HEK293 (cell line): ENCODE results near the gene AP5S1.

Experiments
- FEZF1 ChIP-seq: fragments of 450-650 bp; formaldehyde crosslinking; IDR thresholded peaks from 2 replicates; pipeline ENCODE4 v1.5.1; 2016; ENCODE audit warnings: missing biosample characterization, missing genetic modification characterization
- HIC1 ChIP-seq: fragments of 450-650 bp; formaldehyde crosslinking; IDR thresholded peaks from 2 replicates; pipeline ENCODE4 v1.5.1; 2016; ENCODE audit warnings: missing biosample characterization, missing genetic modification characterization
- KLF8 ChIP-seq: fragments of 450-650 bp; formaldehyde crosslinking; IDR thresholded peaks from 2 replicates; pipeline ENCODE4 v1.5.1; 2016; ENCODE audit warnings: missing biosample characterization, missing genetic modification characterization
- OVOL3 ChIP-seq: fragments of 450-650 bp; formaldehyde crosslinking; IDR thresholded peaks from 2 replicates; pipeline ENCODE4 v1.5.1; 2016; ENCODE audit warnings: missing biosample characterization, missing genetic modification characterization
- PRDM1 ChIP-seq: fragments of 450-650 bp; formaldehyde crosslinking; IDR thresholded peaks from 2 replicates; pipeline ENCODE4; 2016; ENCODE audit warnings: missing biosample characterization, missing genetic modification characterization
- PRDM10 ChIP-seq: fragments of 450-650 bp; formaldehyde crosslinking; IDR thresholded peaks from 2 replicates; pipeline ENCODE4 v1.5.1; 2016; ENCODE audit warnings: missing biosample characterization, missing genetic modification characterization
- SETDB1 ChIP-seq: IDR thresholded peaks from one replicate; pipeline ENCODE4 v1.6.1; 2017; ENCODE audit warnings: mild to moderate bottlenecking, low read length, moderate library complexity, mixed read lengths; ENCODE audit not compliant: insufficient read length
- SP2 ChIP-seq: fragments of 450-650 bp; formaldehyde crosslinking; IDR thresholded peaks from 2 replicates; pipeline ENCODE4 v1.5.1; 2016; ENCODE audit warnings: missing biosample characterization, missing genetic modification characterization
- SP3 ChIP-seq: fragments of 450-650 bp; formaldehyde crosslinking; IDR thresholded peaks from 2 replicates; pipeline ENCODE4 v1.5.1; 2016; ENCODE audit warnings: missing biosample characterization, missing genetic modification characterization
- TCF7L2 ChIP-seq: IDR thresholded peaks from 2 replicates; pipeline ENCODE4 v1.6.1; 2011; ENCODE audit warnings: low read depth, mild to moderate bottlenecking, inconsistent platforms, low read length, moderate library complexity, borderline replicate concordance
- ZBTB1 ChIP-seq: fragments of 450-650 bp; formaldehyde crosslinking; IDR thresholded peaks from 2 replicates; pipeline ENCODE4 v1.5.1; 2016; ENCODE audit warnings: missing biosample characterization, missing genetic modification characterization
- ZBTB17 ChIP-seq: fragments of 450-650 bp; formaldehyde crosslinking; IDR thresholded peaks from 2 replicates; pipeline ENCODE4 v1.5.1; 2016; ENCODE audit warnings: missing biosample characterization, missing genetic modification characterization
- ZBTB21 ChIP-seq: fragments of 450-650 bp; formaldehyde crosslinking; IDR thresholded peaks from 2 replicates; pipeline ENCODE4 v1.5.1; 2017; ENCODE audit warnings: missing biosample characterization, missing genetic modification characterization
- ZNF140 ChIP-seq: fragments of 450-650 bp; formaldehyde crosslinking; IDR thresholded peaks from 2 replicates; pipeline ENCODE4 v1.5.1; 2016; ENCODE audit warnings: missing biosample characterization, missing genetic modification characterization
- ZNF169 ChIP-seq: fragments of 450-650 bp; formaldehyde crosslinking; IDR thresholded peaks from 2 replicates; pipeline ENCODE4 v1.5.1; 2016; ENCODE audit warnings: missing biosample characterization, missing genetic modification characterization
- ZNF174 ChIP-seq: fragments of 450-650 bp; formaldehyde crosslinking; IDR thresholded peaks from 2 replicates; pipeline ENCODE4 v1.5.0; 2017; ENCODE audit warnings: missing biosample characterization, mild to moderate bottlenecking, missing genetic modification characterization
- ZNF18 ChIP-seq: fragments of 450-650 bp; formaldehyde crosslinking; IDR thresholded peaks from 2 replicates; pipeline ENCODE4 v1.5.1; 2016; ENCODE audit warnings: missing biosample characterization, missing genetic modification characterization
- ZNF184 ChIP-seq: fragments of 450-650 bp; IDR thresholded peaks from 2 replicates; pipeline ENCODE4 v1.5.1; 2018; ENCODE audit warnings: missing biosample characterization, mild to moderate bottlenecking, missing genetic modification characterization
- ZNF23 ChIP-seq: fragments of 450-650 bp; formaldehyde crosslinking; IDR thresholded peaks from 2 replicates; pipeline ENCODE4 v1.5.1; 2016; ENCODE audit warnings: missing biosample characterization, missing genetic modification characterization, borderline replicate concordance
- ZNF248 ChIP-seq: fragments of 450-650 bp; formaldehyde crosslinking; IDR thresholded peaks from 2 replicates; pipeline ENCODE4 v1.5.1; 2017; ENCODE audit warnings: missing biosample characterization, missing genetic modification characterization
- ZNF292 ChIP-seq: fragments of 450-650 bp; formaldehyde crosslinking; IDR thresholded peaks from 2 replicates; pipeline ENCODE4 v1.5.1; 2016; ENCODE audit warnings: low read depth, missing biosample characterization, missing genetic modification characterization, borderline replicate concordance
- ZNF311 ChIP-seq: fragments of 450-650 bp; formaldehyde crosslinking; IDR thresholded peaks from 2 replicates; pipeline ENCODE4 v1.5.1; 2017; ENCODE audit warnings: missing biosample characterization, missing genetic modification characterization, borderline replicate concordance
- ZNF335 ChIP-seq: fragments of 450-650 bp; formaldehyde crosslinking; conservative IDR thresholded peaks from 2 replicates; pipeline ENCODE4 v1.5.1; 2016; ENCODE audit warnings: missing biosample characterization, missing genetic modification characterization
- ZNF488 ChIP-seq: fragments of 450-650 bp; formaldehyde crosslinking; IDR thresholded peaks from 2 replicates; pipeline ENCODE4 v1.5.1; 2016; ENCODE audit warnings: missing biosample characterization, missing genetic modification characterization
- ZNF623 ChIP-seq: fragments of 450-650 bp; formaldehyde crosslinking; IDR thresholded peaks from 2 replicates; pipeline ENCODE4 v1.5.1; 2016; ENCODE audit warnings: missing biosample characterization, missing genetic modification characterization
- ZNF664 ChIP-seq: fragments of 450-650 bp; formaldehyde crosslinking; IDR thresholded peaks from 2 replicates; pipeline ENCODE4 v1.5.1; 2016; ENCODE audit warnings: missing biosample characterization, missing genetic modification characterization
- ZNF692 ChIP-seq: fragments of 450-650 bp; formaldehyde crosslinking; IDR thresholded peaks from 2 replicates; pipeline ENCODE4 v1.5.1; 2016; ENCODE audit warnings: missing biosample characterization, missing genetic modification characterization
- ZNF843 ChIP-seq: fragments of 450-650 bp; formaldehyde crosslinking; IDR thresholded peaks from 2 replicates; pipeline ENCODE4 v1.5.1; 2016; ENCODE audit warnings: missing biosample characterization, missing genetic modification characterization
- ZSCAN4 ChIP-seq: fragments of 450-650 bp; formaldehyde crosslinking; IDR thresholded peaks from 2 replicates; pipeline ENCODE4 v1.5.1; 2017; ENCODE audit warnings: missing biosample characterization, missing genetic modification characterization

Gene AP5S1

GRCh38 chr20:3846740-3847428 lies 26.5 kb downstream of the AP5S1 start, which contains the start of gene MAVS (continued):
- TF ChIP-seq ZNF664 (tag by site-specific recombination) (no peak), KLF8 (tag by site-specific recombination) (peak; percentile 71), HIC1 (tag by site-specific recombination) (no peak; the same call in 1 of the 2 replicates), TCF7L2 (no peak), ZNF292 (tag by site-specific recombination) (no peak), PRDM1 (no peak), ZBTB21 (tag by site-specific recombination) (no peak), SETDB1 (no peak), ZNF248 (no peak), ZNF169 (tag by site-specific recombination) (no peak), ZNF23 (no peak), ZNF623 (no peak), PRDM10 (no peak; the same call in none of the 2 replicates), ZNF692 (tag by site-specific recombination) (peak; percentile 90), ZSCAN4 (tag by site-specific recombination) (no peak), SP2 (peak; percentile 83), SP3 (tag by site-specific recombination) (peak; percentile 76), ZBTB17 (tag by site-specific recombination) (peak; percentile 28; the same call in 1 of the 2 replicates), ZNF18 (tag by site-specific recombination) (no peak), ZNF311 (tag by site-specific recombination) (no peak), ZNF174 (no peak), ZNF184 (tag by site-specific recombination) (no peak), ZBTB1 (tag by site-specific recombination) (0 out of 2 replicates have a peak, but pooled peaks have one; percentile 55), FEZF1 (no peak), OVOL3 (tag by site-specific recombination) (0 out of 2 replicates have a peak, but pooled peaks have one; percentile 62), ZNF843 (peak; percentile 29; the same call in 1 of the 2 replicates), ZNF140 (tag by site-specific recombination) (no peak), ZNF335 (tag by site-specific recombination) (peak; percentile 81), ZNF488 (no peak)
